ENCODE results near the gene A3GALT2.
"Not testable (repeated sequence)": the region's sequence is repeated elsewhere in the genome, so short reads cannot be mapped to it uniquely, and the experiment has no call there.

The A3GALT2 gene

DNA sequence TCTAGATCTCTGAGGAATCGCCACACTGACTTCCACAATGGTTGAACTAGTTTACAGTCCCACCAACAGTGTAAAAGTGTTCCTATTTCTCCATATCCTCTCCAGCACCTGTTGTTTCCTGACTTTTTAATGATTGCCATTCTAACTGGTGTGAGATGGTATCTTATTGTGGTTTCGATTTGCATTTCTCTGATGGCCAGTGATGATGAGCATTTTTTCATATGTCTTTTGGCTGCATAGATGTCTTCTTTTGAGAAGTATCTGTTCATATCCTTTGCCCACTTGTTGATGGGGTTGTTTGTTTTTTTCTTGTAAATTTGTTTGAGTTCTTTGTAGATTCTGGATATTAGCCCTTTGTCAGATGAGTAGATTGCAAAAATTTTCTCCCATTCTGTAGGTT, 30.3 kb downstream of the A3GALT2 start:
- not testable (repeated sequence) for DNase-seq

DNA sequence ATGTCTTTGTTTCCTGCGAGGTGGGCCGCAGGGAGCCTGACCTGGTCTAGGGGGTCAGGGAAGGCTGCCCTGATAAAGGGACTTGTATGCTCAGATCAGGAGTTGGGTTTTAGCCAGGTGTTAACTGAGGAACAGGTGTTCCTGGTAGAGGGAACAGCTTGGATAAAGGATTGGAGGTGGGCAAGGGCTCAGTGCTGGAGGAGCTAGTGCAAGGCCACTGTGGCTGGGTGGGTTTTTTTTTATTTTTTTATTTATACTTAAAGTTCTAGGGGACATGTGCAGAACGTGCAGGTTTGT, 31.1 kb downstream of the A3GALT2 start:
- no peak for DNase-seq

DNA sequence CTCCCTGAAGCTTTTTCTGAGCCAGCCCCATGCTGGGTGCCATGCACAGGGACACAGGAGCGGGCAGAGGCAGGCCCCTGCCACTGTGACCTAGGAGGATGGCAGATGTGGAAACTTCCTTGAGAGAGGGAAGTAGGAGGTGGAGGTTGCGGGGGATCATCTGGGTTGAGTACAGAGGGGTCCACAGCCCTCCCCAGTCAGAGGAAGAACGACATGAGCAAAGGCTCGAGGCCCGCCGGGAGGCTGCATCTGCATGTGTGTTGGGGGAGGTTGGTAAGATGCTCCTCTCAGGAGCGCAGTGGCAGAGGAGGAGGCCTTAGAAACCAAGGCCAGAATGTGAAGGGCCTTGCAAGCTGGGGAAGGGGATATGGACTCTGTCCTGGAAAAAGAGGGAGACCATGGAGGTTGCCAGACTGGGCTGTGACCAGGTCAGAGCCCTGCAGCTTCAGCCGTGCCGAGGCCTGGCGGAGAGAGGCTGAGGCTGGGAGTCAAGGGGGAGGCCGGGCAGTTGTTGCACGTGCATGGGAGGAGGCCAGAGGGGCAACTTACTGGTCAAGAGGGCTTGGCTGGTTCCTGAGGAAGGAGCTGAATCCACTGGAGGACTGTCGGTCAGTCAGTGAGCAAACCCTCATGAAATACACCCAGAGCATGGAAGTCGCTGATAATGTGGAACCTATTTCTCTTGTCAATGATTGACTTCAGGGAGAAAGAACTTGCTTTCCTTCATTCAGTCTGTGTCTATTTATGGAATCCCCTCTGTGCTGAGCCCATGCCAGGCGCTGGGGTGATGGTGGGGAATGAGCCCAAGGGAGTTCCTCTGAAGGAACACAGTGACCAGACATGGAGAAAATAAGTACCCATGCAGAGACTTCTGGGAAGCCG, 31.7 kb downstream of the A3GALT2 start:
- DNase-seq: no peak

DNA sequence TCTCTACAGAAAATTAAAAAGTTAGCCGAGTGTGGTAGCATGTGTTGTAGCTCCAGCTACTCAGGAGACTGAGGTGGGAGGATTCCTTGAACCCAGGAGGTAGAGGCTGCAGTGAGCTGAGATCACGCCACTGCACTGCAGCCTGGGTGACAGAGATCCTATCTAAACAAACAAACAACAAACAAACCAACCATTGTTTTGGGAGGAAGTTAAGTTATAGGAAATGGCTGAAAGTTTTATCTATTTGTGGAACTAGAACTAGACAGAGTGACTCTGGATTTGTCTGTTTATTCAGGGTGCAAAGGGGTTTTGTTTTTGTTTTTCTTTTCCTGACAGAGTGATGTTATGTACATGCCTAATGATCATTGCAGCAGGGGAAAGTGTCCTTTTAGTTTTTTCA, 33.6 kb downstream of the A3GALT2 start:
- no peak for DNase-seq

DNA sequence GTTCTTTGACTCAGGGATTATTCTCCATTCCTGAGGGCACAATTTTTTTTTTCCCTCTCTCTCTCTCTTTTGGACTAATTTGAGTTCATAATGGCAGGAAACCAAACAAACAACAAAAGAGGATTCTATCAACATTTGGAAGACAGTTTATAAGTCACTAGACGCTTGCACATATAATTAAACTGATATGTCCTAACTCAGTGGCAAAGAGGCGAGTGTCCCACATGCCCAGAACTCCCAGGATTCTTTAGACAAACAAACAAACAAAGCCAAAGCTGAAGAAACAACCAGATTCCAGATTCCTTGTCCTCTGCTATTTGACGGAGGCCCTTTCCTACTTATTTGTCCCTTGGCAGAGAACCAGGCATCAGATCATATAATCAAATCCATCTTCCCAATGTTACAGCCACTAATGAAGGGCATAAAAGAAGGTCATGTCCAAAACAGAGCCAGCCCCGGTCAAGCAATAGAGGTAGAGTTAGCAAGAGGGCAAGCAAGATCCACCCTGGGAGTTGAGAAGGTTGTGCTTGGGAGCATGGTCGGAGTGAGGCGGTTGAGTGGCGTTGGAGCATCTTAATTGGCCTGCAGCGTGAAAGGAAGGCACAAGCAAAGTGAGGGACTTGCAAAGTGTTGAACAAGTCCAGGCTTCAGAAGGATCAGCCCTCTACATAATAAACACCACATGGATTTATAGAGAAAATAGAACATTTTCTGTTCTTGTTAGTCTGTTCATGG, 34.3 kb downstream of the A3GALT2 start:
- no peak for DNase-seq

DNA sequence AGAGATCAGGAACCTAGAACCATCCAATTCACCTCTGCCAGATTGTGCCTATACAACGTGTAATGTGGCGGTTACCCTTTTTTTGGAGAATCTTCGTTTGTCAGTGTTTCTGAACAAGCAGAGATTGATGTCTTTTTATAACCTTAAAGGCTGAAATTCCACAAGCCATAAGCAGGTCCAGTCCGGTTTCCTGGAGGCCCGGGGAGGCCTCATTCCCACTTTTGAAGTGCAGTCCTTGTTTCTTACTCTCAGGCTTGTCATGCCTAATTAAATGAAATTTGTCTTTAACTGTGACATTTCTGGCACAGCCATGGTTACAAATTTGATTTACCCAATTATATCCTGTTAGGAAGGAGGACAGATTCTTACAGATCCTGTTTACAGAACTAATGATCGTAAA, 36.8 kb downstream of the A3GALT2 start:
- no peak for DNase-seq

DNA sequence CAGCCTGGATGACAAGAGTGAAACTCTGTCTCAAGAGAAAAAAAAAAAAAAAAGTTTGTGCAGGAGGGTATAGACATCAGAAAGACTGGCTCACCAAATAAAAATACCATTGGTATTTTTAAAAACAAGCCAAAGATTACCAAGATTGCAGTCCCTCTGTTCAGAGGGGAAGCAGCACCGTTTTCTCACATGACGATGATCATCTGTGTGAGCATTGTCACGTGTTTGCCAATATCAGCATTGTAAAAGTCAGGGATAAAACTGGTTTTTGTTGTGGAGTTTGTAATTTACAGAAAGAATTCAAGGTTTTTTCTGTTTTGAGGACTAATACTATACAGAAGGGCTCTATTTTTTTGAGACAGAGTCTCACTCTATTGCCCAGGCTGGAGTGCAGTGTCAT, 38.1 kb downstream of the A3GALT2 start:
- no peak for DNase-seq

DNA sequence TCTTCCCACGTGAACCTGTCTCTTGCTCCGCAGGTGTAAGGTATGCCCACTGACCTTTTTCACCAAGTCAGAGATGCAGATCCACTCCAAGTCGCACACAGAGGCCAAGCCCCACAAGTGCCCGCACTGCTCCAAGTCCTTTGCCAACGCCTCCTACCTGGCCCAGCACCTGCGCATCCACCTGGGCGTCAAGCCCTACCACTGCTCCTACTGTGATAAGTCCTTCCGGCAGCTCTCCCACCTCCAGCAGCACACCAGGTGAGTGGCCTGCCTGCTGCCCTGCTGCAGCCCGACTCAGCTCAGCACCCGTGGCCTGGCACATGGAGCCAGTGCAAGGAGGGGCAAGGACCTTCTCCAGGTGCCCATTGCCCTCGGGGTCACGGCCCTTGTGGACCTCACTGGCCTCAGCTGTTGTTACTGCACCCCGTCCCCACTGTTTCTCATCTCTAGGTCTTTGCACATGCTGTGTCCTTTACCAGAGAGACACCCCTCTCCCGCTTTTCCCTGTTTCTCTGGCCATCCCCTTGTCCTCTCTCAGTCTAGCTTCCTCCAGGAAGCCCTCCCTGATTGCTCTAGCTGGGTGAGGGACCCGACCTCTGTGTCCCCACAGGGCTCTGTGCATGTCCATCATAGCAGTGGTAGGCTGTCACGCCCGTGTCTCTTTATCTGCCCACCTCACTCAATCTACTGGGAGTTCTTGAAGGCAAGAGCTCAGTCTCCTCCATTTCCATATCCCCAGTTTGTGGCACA, 39.2 kb downstream of the A3GALT2 start:
- no peak for DNase-seq

DNA sequence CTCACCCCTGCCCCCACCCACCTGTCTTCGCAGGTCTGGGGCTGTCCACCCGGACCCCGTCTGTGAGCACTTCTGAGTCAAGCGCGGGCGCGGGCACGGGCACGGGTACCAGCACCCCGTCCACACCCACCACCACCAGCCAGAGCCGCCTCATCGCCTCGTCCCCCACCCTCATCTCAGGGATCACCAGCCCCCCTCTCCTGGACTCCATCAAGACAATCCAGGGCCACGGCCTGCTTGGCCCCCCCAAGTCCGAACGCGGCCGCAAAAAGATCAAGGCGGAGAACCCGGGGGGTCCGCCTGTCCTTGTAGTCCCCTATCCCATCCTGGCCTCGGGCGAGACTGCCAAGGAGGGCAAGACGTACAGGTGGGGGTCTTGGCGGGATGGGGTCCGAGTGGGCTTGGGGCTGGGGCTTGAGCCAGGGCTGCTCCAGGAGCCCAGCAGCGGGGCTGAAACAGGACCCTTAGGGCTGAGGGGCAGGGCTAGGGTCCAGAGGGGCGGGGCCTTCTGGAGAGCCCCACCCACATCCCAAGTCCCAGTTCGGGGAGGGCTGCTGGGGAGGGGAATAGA, 40.7 kb downstream of the A3GALT2 start:
- DNase-seq: no peak

DNA sequence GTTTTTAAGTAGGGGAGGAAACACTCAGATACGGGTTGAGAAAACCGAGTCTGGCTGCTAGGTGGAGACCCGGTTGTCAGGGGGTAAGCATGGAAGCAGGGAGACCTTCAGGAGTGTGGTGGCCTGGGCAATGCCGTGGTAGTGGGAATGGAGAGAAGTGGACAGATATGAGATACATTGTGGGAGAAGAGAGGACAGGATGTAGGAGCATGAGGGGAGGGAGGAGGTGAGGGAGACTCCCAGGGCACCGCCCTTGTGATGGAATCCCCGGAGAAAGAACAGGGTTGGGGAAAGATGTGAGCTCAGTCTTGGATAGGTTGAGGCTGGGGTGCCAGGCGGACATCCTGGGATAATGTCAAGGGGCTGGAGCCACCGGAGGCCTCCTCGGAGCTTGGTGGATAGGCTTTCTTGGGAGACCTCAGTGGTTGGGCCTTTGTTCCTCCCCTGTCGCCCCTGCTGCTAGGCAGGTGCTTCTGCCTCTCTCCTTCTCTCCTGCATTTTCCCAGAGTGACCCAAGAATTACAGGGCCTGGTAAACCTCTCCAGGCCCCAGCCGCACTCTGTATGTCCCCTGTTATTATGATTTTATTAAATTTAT, 43.3 kb downstream of the A3GALT2 start:
- no peak for DNase-seq

DNA sequence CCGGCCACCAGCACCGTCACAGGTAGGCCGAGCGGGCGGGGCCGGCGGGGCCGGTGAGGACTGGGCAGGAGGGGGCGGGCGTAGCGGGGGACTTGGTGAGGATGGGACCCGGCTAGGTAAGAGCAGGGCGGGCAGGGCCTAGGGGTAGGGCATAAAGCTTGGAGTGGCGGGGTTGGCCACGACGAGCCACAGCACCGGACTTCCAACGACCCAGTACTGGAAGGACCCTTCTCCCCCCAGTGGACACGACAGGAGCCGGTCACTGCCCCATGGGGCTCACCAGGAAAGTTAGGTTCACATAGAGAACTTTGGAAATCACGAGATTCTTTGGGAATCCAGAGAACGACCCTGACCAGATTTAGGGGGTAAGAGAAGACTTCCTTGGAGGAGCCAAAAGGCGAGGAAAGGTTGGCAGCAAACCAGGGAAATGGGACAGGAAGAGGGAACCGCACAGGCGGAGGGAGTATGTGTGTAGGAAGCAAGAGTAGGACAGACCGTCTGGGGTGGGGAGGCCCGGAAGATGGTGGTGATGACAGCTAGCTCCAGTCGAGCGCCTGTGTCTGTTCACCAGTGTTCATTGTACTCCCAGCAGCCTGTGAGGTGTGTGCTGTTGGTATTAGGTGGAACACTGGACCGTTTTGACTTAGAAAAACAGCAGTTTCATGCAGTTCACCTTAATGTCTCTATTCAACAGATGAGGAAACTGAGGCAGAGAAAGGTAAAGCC, 44.2 kb downstream of the A3GALT2 start:
- no peak for DNase-seq

DNA sequence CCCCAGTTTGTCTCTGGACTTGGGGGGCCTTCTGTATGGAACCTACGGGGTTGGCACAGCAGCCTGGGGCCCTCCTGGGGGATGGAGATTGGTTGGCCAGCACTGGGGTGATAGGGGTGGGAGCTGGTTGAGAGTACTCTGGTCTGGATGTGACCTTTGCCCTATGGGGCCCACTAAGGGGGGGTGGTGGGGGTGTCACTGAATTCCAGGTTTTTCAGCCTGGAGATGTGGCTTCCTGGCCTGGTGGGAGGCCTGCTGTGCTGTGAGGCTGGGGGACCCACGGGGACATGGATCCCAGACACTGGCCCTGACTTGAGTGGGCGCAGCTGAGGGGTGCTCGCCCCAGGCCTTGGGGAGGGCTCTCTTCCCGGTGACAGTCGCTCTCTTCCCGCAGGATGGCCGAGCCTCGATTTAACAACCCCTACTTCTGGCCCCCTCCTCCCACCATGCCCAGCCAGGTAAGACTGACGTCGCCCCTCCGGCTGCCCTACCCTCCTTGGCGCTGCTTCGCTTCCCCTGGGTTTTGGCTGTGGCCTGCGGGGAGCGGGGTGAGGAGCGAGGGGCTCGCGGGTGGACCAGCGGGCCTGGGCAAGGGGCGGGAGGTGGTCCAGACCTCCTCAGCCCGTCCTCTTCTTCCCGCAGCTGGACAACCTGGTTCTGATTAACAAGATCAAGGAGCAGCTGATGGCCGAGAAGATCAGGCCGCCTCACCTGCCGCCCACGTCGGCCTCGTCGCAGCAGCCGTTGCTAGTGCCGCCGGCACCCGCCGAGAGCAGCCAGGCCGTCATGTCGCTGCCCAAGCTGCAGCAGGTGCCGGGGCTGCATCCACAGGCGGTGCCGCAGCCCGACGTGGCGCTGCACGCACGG, 45.0 kb downstream of the A3GALT2 start:
- no peak for DNase-seq

DNA sequence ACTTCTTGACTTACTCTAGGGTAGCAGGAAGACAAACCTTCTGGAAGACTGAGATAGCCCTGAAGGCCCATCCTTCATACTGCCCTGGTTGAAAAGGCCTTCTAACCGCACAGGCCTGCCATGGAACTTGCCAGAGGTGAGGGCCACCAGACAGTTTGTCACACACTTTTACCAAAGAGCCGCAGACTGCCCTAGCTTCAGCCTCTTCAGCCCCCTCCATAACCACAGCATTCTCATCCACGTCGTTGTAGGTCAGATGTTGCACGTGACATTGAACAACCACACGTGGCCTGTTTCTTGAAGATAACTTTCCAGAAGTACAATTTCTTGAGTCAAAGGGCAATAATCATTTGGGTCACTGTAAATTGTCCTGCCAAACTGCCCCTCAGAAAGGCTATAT, 45.7 kb downstream of the A3GALT2 start:
- DNase-seq: no peak

DNA sequence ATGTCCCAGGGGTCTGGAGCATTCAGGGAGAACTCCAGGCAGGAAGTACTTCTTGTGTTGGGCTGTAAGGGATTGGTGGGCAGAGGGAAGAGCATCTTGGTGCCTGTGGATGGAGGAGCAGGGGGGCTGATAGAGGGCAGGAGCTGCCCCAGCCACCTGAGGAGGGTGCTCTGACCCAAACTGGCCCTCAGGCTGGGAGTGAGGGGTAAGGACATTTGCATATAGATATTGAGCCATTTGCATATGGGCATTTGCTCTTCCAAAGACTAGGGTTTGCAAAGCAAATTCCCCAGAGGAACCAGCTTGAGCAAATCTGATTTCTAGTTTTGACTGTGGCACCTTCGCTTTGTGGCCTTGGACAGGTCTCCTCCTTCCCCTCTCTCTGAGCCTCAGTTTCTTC, 46.5 kb downstream of the A3GALT2 start:
- DNase-seq: no peak

DNA sequence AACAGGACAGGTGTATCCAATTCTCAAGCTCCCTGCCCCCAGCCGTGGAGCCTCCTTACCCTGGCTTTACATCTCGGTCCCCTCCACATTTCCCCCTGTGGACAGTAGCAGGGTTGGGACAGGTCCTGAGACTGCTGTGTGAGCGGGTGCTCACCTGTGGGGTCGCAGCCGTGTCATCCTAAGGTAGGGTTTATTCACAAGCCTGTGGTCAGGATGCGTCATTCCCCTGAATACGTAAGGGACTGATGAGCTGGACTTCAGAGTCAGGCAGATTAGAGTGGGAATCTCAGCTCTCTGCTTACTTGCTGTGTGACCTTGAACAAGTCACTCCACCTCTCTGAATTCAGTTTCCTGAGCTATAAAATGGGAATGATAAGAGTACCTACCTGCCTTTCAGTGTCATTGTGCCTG, 46.9 kb downstream of the A3GALT2 start:
- DNase-seq: no peak

DNA sequence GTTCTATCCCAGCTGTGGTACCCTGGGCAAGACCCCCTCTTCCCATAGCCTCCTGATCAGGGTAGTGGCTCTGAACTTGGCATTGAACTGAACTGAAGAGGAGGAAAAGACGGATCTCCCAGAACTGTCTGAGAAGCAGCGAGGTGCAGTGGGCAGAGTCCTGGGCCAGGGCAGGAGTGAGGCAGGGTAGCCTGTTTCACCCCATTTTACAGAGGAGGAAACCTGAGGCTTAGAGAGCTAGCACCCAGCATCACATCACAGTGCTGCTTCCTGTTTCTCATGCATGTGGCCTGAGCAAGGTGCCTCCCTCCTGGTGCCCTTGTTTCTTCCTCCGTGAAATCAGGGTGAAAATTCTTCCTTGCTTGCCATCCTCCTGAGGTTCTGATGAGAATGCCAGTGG, 47.5 kb downstream of the A3GALT2 start:
- DNase-seq: no peak

DNA sequence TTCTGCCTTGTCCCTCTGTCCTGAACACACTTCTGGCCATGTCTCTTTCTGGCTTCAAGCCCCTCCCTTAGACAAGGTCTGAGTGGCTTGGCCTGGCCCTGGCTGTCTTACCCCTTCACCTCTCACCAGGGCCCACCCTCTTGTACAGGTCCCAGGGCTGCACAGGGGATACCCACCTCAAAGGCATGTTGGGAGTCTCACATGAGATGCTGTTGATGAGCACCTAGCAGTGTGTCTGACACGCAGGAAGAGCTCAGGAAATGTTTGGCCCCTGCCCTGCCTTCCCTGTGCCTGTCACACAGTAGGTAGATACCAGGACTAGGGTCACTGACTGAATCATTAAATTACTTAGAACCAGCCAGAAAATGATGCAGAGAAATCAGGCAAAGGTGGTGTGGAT, 48.0 kb downstream of the A3GALT2 start:
- no peak for DNase-seq

DNA sequence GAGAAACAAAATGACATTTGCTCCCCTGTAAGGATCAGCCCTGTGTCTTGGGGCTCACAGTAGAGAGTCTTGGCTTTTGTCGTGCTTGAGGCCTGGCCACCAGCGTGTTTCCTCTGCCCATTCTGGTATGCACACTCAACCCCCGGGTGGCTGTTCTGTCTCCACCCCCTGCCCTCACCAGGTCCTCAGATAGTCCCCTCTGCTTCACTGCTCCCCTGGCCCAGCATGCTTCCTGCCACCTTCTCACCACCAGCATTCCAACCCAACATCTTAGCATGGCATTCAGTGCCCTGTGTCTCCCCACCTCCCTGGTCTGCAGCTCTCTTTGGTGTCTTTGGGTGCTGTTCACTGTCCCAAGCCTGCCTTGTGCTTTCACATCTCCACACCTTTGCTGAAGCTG, 48.4 kb downstream of the A3GALT2 start:
- DNase-seq: no peak

DNA sequence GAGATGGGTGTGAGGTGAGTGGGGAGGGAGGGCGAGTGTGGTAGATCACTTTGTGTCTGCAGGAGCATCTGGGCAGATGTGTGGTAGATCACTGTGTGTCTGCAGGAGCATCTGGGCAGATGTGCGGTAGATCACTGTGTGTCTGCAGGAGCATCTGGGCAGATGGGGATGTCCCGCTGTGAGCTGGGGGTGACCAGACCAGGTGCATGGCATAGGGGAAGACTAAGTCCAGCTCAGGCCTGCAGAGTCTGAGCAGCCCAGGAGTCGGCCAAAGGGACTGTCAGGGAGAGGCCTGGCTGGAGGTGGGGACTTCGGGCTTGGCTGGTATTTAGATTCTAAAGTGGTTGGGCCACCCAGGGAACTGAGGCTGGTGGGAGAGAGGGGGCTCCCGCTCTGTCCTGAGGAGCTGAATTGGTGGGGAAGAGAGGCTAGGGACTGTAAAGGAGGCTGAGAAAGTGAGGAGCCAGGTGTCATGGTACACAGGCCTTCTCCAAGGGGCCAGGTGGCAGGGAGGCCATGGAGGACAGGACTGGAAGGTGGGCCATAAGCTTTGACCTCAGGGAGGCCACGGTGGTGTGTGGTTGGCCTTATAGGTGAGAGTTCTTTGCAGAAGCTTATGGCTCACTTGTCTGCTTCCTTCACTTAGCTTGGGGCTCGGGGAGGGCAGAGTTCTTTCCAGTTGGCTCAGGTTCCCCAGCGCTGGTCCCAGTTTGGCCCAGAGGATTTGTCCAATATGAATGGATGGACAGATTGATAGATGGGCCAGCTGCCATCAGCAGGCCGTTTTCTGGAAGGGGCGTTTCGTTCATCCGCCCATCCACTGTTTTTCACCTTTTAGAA, 49.0 kb downstream of the A3GALT2 start:
- no peak for DNase-seq

DNA sequence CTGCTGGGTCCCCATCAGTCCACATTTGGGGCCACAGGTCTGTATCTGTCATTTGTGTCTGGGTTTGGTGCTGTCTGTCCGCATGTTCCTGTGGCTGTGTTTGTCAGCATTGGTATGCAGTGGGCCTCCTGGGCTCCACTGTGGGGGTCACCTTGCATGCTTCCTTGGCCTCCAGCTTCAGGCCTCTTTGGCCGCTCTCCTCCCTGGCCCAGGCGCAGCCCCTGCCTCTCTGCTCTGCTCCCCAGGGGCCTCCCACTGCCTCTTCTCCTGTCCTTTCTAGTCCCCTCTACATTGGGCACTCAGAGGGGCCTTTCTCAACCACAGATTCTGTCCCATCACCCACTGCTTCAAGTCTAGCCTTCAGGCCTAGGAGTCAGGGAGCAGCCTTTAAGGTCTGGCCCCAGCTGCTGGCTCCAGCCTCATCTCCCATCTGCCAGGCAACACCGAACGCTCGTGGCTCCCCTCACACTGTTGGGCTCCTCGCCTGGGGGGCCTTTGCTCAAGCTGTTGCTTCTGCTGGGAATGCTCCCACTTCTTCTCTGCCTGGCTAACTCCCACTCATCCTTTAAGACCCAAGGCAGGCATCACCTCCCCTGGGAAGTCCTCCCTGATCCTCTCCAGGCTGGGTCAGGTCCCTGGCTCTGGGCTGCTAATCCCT, 50.0 kb downstream of the A3GALT2 start:
- no peak for DNase-seq

Data from NCI-H510A treated with DMSO at 0.1 percent for 48 hours (cell line).